Dendritic cell treated with granulocyte-macrophage colony-stimulating factor and Interleukin-4, amounts not matched to agents 40 ng/mL and 50 ng/mL, for 4 days (primary cell): ENCODE results near the gene CA10.

Source experiments
- H3K27ac Mint-ChIP-seq: one replicate; pipeline ENCODE4 v1.8.0; 2022; ENCODE audit warnings: mild to moderate bottlenecking, mixed read lengths
- H3K27me3 Mint-ChIP-seq: one replicate; pipeline ENCODE4 v1.8.0; 2022; ENCODE audit warnings: mild to moderate bottlenecking, mixed read lengths
- H3K36me3 Mint-ChIP-seq: one replicate; pipeline ENCODE4 v1.8.0; 2022; ENCODE audit warnings: low read depth, mixed read lengths
- H3K4me1 Mint-ChIP-seq: one replicate; pipeline ENCODE4 v1.8.0; 2022; ENCODE audit warnings: low read depth, mixed read lengths
- H3K4me3 Mint-ChIP-seq: one replicate; pipeline ENCODE4 v1.8.0; 2022; ENCODE audit warnings: mild to moderate bottlenecking, moderate library complexity, mixed read lengths
- H3K9me3 Mint-ChIP-seq: one replicate; pipeline ENCODE4 v1.8.0; 2022; ENCODE audit warnings: mixed read lengths
- intact Hi-C: fragments of 100-400 bp; cut with micrococcal nuclease; formaldehyde crosslinking; loops from one replicate; pipeline ENCODE4 v1.15.0; 2022

Gene CA10

GRCh38 chr17:51933647-51934046, 224.9 kb downstream of the CA10 start:
- no peaks in the 10 kb centered on the region for H3K4me1 Mint-ChIP-seq
- no peak overlapping the region for H3K27ac Mint-ChIP-seq
- no peaks in the 10 kb centered on the region for H3K27me3 Mint-ChIP-seq
- H3K4me3 Mint-ChIP-seq = no peak overlapping the region
- intact Hi-C loops = no loop called here
- no peaks in the 10 kb centered on the region for H3K9me3 Mint-ChIP-seq
- no peaks in the 10 kb centered on the region for H3K36me3 Mint-ChIP-seq

DNA sequence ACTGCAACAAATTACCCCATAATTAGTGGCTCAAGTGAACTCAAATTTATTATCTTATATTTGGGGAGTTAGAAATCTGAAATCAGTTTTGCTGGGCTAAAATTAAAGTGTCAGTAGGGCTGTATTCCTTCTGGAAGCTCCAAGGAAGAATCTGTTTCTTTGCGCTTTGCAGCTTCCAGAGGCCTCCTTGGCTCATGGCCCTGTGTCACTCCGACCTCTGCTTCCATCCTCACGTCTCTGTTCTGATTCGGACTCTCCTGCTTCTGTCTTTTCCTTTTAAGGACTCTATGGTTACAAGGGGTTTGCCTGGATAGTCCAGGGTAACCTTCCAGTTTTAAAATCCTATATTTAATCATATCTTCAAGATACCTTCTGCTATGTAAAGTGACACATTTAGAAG, 232.1 kb downstream of the CA10 start:
- Mint-ChIP-seq H3K4me3 (no peak overlapping the region), H3K9me3 (no peaks in the 10 kb centered on the region), H3K27ac (no peak overlapping the region), H3K27me3 (no peaks in the 10 kb centered on the region), H3K36me3 (no peaks in the 10 kb centered on the region), H3K4me1 (no peaks in the 10 kb centered on the region)
- intact Hi-C loops = no loop called here

- intact Hi-C loops = no loop called here
- Mint-ChIP-seq H3K4me1 (no peaks in the 10 kb centered on the region), H3K36me3 (no peaks in the 10 kb centered on the region), H3K9me3 (no peaks in the 10 kb centered on the region), H3K27me3 (no peaks in the 10 kb centered on the region), H3K27ac (no peak overlapping the region), H3K4me3 (no peak overlapping the region)
These were observed 237.0 kb downstream of the CA10 start for GRCh38 chr17:51921500-51921899.

GRCh38 chr17:51914577-51914976, 243.9 kb downstream of the CA10 start:
- Mint-ChIP-seq H3K36me3 (no peaks in the 10 kb centered on the region), H3K27ac (no peak overlapping the region), H3K27me3 (no peaks in the 10 kb centered on the region), H3K9me3 (no peaks in the 10 kb centered on the region), H3K4me1 (no peaks in the 10 kb centered on the region), H3K4me3 (no peak overlapping the region)
- intact Hi-C loops = no loop called here

DNA sequence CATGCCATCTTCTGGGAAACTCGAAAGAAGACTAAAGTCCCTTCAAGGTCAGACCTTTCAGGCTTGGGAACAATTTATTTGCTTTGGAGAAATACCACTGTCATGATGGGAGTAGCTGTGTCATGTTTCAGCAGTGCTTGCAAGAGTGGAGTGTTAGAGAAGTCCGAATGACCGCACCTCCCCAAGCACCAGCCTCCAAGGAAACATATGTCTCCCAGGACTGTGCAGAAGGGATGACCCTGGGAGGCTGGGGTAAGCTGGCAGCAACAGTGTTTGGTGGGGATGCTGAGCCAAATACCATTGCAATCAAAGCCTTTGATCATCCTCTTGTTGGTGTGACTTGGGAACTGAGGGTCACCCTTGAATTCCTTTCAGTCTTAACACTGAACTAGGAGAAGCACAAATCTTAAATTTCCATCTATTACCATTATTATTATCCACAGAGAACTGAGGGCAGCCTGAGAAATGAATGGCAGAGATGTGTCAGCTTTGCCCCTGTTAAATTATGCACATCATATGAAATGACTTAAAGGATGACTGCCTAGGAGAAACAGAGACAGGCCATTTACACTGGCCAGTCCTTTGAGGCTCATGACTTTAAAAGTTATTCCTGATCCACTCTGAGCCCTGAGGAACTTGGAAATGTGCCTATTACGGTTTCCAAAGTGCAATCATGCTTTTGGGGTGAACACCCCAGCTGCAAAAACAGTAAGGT, 244.9 kb downstream of the CA10 start:
- Mint-ChIP-seq H3K36me3 (no peaks in the 10 kb centered on the region), H3K9me3 (no peaks in the 10 kb centered on the region), H3K4me1 (no peaks in the 10 kb centered on the region), H3K4me3 (no peak overlapping the region), H3K27me3 (no peaks in the 10 kb centered on the region), H3K27ac (no peak overlapping the region)
- intact Hi-C loops = no loop called here

DNA sequence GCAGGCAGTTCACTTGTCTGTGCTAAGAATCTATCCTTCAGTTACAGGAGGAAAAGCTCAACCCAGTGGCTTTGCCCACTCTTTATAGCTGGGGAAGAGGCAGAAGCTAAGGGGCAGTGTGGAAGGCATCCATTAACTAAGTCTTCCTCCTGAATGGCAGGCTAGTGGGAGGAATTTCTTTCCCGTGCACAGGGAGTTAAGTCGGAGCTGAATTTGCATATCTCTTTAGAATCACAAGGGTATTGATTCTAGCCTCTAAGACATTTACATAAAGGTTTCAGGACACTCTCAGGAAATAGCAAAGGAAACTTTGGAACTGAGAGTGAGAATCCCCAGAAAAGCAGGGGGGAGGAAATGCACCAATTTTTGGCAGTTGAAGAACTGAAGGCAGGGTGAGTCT, 245.6 kb downstream of the CA10 start:
- Mint-ChIP-seq H3K9me3 (no peaks in the 10 kb centered on the region), H3K4me1 (no peaks in the 10 kb centered on the region), H3K36me3 (no peaks in the 10 kb centered on the region), H3K27me3 (no peaks in the 10 kb centered on the region), H3K4me3 (no peak overlapping the region), H3K27ac (no peak overlapping the region)
- intact Hi-C loops = no loop called here

- H3K27me3 Mint-ChIP-seq = no peaks in the 10 kb centered on the region
- H3K4me3 Mint-ChIP-seq = no peak overlapping the region
- no peaks in the 10 kb centered on the region for H3K36me3 Mint-ChIP-seq
- H3K4me1 Mint-ChIP-seq = no peaks in the 10 kb centered on the region
- H3K27ac Mint-ChIP-seq = no peak overlapping the region
- intact Hi-C loops = no loop called here
- no peaks in the 10 kb centered on the region for H3K9me3 Mint-ChIP-seq
These were observed 247.3 kb downstream of the CA10 start for GRCh38 chr17:51911237-51911636.

GRCh38 chr17:51909971-51910370, 248.5 kb downstream of the CA10 start:
- Mint-ChIP-seq H3K27me3 (no peaks in the 10 kb centered on the region), H3K4me1 (no peaks in the 10 kb centered on the region), H3K27ac (no peak overlapping the region), H3K4me3 (no peak overlapping the region), H3K36me3 (no peaks in the 10 kb centered on the region), H3K9me3 (no peaks in the 10 kb centered on the region)
- intact Hi-C loops = no loop called here

- no peaks in the 10 kb centered on the region for H3K9me3 Mint-ChIP-seq
- no peaks in the 10 kb centered on the region for H3K36me3 Mint-ChIP-seq
- no peaks in the 10 kb centered on the region for H3K4me1 Mint-ChIP-seq
- H3K27ac Mint-ChIP-seq = no peak overlapping the region
- intact Hi-C loops = no loop called here
- H3K4me3 Mint-ChIP-seq = no peak overlapping the region
- H3K27me3 Mint-ChIP-seq = no peaks in the 10 kb centered on the region
These were observed 249.5 kb downstream of the CA10 start for GRCh38 chr17:51908841-51909537.

DNA sequence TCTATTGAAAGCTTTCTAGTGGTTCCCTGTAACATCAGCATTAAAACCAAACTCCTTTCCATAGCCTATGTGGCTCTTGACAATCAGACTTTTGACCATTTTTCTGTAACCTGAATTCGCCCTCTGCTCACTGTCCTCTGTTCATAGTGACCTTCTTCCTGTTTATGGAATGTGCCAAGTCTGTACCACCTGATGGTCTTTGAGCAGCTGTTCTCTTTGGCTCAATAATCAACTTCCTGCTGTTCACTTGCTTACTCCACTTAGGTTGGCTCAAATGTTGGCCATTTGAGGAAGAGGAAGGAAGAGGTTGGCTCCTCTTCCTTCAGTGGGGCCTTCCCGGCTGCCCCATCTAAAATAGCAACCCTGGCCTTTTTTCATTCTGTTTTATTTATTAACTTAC, 251.5 kb downstream of the CA10 start:
- Mint-ChIP-seq H3K27me3 (no peaks in the 10 kb centered on the region), H3K36me3 (no peaks in the 10 kb centered on the region), H3K27ac (no peak overlapping the region), H3K4me3 (no peak overlapping the region), H3K9me3 (no peaks in the 10 kb centered on the region), H3K4me1 (no peaks in the 10 kb centered on the region)
- intact Hi-C loops = no loop called here

DNA sequence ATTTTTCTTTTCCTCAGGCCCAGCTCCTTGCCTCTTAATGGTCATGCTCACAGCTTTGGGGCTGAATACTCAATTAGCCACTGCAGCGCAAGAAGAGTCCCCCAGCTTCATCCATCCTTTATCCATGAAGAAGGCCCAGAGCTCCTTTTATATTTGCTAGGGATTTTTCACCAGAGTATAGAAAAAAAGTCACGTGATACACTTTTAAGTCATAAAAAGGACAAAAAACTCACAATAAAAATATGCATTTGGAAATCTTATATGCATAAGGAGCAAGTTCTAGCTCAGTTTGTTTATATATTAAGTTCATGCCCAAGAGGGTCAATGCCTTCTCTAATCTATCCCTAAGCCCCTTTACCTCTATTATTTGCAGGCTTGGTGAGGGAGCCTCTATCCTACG, 254.1 kb downstream of the CA10 start:
- Mint-ChIP-seq H3K4me3 (no peak overlapping the region), H3K27ac (no peak overlapping the region), H3K27me3 (no peaks in the 10 kb centered on the region), H3K4me1 (no peaks in the 10 kb centered on the region), H3K36me3 (no peaks in the 10 kb centered on the region), H3K9me3 (no peaks in the 10 kb centered on the region)
- intact Hi-C loops = no loop called here

GRCh38 chr17:51901242-51901641, 257.3 kb downstream of the CA10 start:
- Mint-ChIP-seq H3K27ac (no peak overlapping the region), H3K36me3 (no peaks in the 10 kb centered on the region), H3K4me3 (no peak overlapping the region), H3K9me3 (no peaks in the 10 kb centered on the region), H3K27me3 (no peaks in the 10 kb centered on the region), H3K4me1 (no peaks in the 10 kb centered on the region)
- intact Hi-C loops = no loop called here

- H3K27me3 Mint-ChIP-seq = no peaks in the 10 kb centered on the region
- H3K36me3 Mint-ChIP-seq = no peaks in the 10 kb centered on the region
- no peaks in the 10 kb centered on the region for H3K4me1 Mint-ChIP-seq
- H3K4me3 Mint-ChIP-seq = no peak overlapping the region
- no peaks in the 10 kb centered on the region for H3K9me3 Mint-ChIP-seq
- intact Hi-C loops = no loop called here
- no peak overlapping the region for H3K27ac Mint-ChIP-seq
These were observed 266.6 kb downstream of the CA10 start for GRCh38 chr17:51891936-51892335.

DNA sequence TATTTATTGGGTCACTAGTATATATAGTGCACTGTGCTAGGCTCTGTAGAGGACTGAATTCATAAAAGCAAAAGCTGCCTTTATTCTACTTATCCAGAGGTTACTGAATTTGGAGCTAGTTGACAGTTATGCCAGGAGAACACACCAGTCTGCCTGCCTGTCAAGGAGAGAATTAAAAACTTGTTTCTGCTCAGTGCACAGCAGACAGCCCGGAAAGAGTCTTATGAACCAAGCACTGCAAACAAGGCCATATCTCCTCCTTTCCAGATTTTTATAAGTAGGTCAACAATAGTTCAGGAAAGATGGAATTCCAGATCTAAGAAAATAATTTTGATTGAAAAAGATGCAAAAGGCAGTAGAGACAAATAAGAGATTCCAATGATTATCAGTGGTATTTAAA, 267.8 kb downstream of the CA10 start:
- Mint-ChIP-seq H3K27me3 (no peaks in the 10 kb centered on the region), H3K4me1 (no peaks in the 10 kb centered on the region), H3K27ac (no peak overlapping the region), H3K9me3 (no peaks in the 10 kb centered on the region), H3K4me3 (no peak overlapping the region), H3K36me3 (no peaks in the 10 kb centered on the region)
- intact Hi-C loops = no loop called here

DNA sequence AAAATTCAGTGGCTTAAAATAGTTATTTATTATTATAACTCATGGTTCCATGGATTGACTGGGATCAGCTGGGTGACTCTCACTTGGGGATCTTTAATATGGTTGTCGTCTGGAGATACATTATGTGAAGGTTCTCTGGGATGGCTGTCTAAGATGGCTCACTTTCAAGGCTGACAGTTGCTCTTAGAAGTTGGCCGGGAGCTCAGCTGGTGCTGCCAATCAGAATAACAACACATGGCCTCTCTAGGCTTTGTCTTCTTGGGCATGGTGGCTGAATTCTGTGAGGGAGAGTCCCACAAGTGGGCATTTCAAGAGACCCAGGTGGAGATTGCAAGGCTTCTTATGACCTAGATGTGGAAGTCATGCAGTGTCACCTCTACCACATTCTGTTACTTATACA, 269.7 kb downstream of the CA10 start:
- Mint-ChIP-seq H3K4me1 (no peaks in the 10 kb centered on the region), H3K36me3 (no peaks in the 10 kb centered on the region), H3K27me3 (no peaks in the 10 kb centered on the region), H3K9me3 (no peaks in the 10 kb centered on the region), H3K27ac (no peak overlapping the region), H3K4me3 (no peak overlapping the region)
- intact Hi-C loops = no loop called here
